ENCODE results near the gene ATP5F1D.
"Not testable (repeated sequence)": the region's sequence is repeated elsewhere in the genome, so short reads cannot be mapped to it uniquely, and the experiment has no call there.

DNA sequence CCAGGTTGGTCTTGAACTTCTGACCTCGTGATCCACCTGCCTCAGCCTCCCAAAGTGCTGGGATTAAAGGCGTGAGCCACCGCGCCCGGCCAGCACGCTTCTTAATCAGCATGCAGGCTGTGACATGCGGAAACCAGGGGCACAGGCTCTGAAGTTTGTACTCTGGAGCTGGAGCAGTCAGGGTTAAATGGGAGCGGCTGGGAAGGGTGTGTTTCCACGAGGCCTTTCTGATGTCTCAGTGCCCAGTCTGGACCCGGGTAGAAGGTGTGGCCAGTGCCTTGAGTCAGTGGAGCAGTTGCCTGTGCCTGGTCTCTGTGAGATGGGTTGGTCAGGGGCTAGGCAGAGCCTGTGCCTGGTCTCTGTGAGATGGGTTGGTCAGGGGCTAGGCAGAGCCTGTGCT, 32.7 kb upstream of the ATP5F1D start:
- not testable (repeated sequence) for TF ChIP-seq CTCF (IDR thresholded peaks at IDR 0.05); EZH2 (IDR thresholded peaks at IDR 0.05; ENCODE audit: borderline replicate concordance, insufficient read depth, low read depth, low read length, poor library complexity, severe bottlenecking)
